Activated CD8-positive, alpha-beta memory T cell treated with anti-CD3 and anti-CD28 coated beads, Interleukin-2, amount 50 U/mL, for 24 hours (primary cell): ENCODE data around the gene TBX6.

Experiments
- DNase-seq: peaks from one replicate; pipeline ENCODE4 v3.0.0-alpha.2; 2020; ENCODE audit errors: extremely low read depth

Gene TBX6

GRCh38 chr16:30086291-30087140 is 5.2 kb downstream of the TBX6 start:
- DNase-seq = no peak

GRCh38 chr16:30085820-30086219 is 5.9 kb downstream of the TBX6 start:
- no peak for DNase-seq

GRCh38 chr16:30085247-30085646 is 6.5 kb downstream of the TBX6 start:
- DNase-seq = no peak

GRCh38 chr16:30084816-30085159 is 6.9 kb downstream of the TBX6 start:
- no peak for DNase-seq

- no peak for DNase-seq
These were observed 7.5 kb downstream of the TBX6 start for GRCh38 chr16:30084096-30084815.

- DNase-seq = no peak
These were observed 8.3 kb downstream of the TBX6 start for GRCh38 chr16:30083216-30084055.

GRCh38 chr16:30082545-30083090 is 9.1 kb downstream of the TBX6 start:
- DNase-seq = no peak

GRCh38 chr16:30079480-30079879 is 12.2 kb downstream of the TBX6 start:
- no peak for DNase-seq

GRCh38 chr16:30078744-30079143 is 13.0 kb downstream of the TBX6 start:
- DNase-seq = no peak

GRCh38 chr16:30077656-30078055 is 14.1 kb downstream of the TBX6 start:
- DNase-seq = no peak

- DNase-seq = no peak
These were observed 15.4 kb downstream of the TBX6 start for GRCh38 chr16:30076276-30076791.

- peak; percentile 69 for DNase-seq
These were observed 16.0 kb downstream of the TBX6 start, which contains the start of gene PPP4C for GRCh38 chr16:30075503-30076275. Gene PPP4C, plus strand, starts transcription at chr16:30075994. Its CDS starts 384 bp downstream, at chr16:30076378.

GRCh38 chr16:30070490-30070889 is 21.2 kb downstream of the TBX6 start:
- DNase-seq = no peak

GRCh38 chr16:30069611-30070462 is 21.9 kb downstream of the TBX6 start:
- no peak for DNase-seq

GRCh38 chr16:30068750-30069610 is 22.7 kb downstream of the TBX6 start:
- no peak for DNase-seq

GRCh38 chr16:30068333-30068732 is 23.4 kb downstream of the TBX6 start:
- no peak for DNase-seq

- no peak for DNase-seq
These were observed 24.2 kb downstream of the TBX6 start for GRCh38 chr16:30067584-30067916.

GRCh38 chr16:30066761-30067583 is 24.8 kb downstream of the TBX6 start:
- no peak for DNase-seq
